OCI-LY7 (cell line): ENCODE results near the gene GNMT.

Experiments used
- CTCF ChIP-seq: fragments of 200-600 bp; sonication (generic); conservative IDR thresholded peaks from 2 replicates; pipeline ENCODE4 v1.5.1; 2014; ENCODE audit warnings: mild to moderate bottlenecking, antibody characterized with exemption, low read length, moderate library complexity, mixed read lengths
- EZH2phosphoT487 ChIP-seq: fragments of 200-600 bp; sonication (generic); IDR thresholded peaks from 2 replicates; pipeline ENCODE4 v1.6.1; 2018; ENCODE audit warnings: low read depth, borderline replicate concordance, mild to moderate bottlenecking, mixed run types, antibody characterized with exemption, low read length, moderate library complexity, mixed read lengths

GRCh38 chr6:42938987-42939809, 21.4 kb upstream of the GNMT start:
- TF ChIP-seq CTCF (no peak), EZH2phosphoT487 (no peak)
